CD4-positive, CD25-positive, alpha-beta regulatory T cell (primary cell): ENCODE measurements around the gene MMP28. TPM values are rescaled to one million over a fixed set of nuclear protein-coding genes. Genes with fewer than 3 reads are reported as not detected.

Experiments
- ATAC-seq, 2 donors: fragments of 150-1000 bp; cut with Tn5 transposase; one replicate each; pipeline ENCODE4 v1.10.0; 2021; ENCODE audit warnings: low read depth in 2 of 2, moderate number of reproducible peaks in 2 of 2, moderate library complexity in 1 of 2
- DNase-seq, 3 donors: peaks; one replicate each; pipeline versions ENCODE4 v3.0.0 to v3.0.0-alpha.2; 2012 to 2022; ENCODE audit warnings: mixed read lengths in 1 of 3
- H3K27ac ChIP-seq: one replicate; pipeline ENCODE4 v1.7.0; 2013; ENCODE audit warnings: mild to moderate bottlenecking, low read length; ENCODE audit not compliant: insufficient read depth, poor library complexity, severe bottlenecking
- H3K27me3 ChIP-seq: one replicate; pipeline ENCODE4 v1.7.0; 2013; ENCODE audit warnings: low read length; ENCODE audit not compliant: control insufficient read depth, insufficient read depth
- H3K36me3 ChIP-seq: one replicate; pipeline ENCODE4 v1.7.0; 2013; ENCODE audit warnings: mild to moderate bottlenecking, low read length, moderate library complexity; ENCODE audit not compliant: control insufficient read depth, insufficient read depth
- H3K4me1 ChIP-seq: 2 replicates; pipeline ENCODE4 v1.7.0; 2013; ENCODE audit warnings: mild to moderate bottlenecking, low read length; ENCODE audit not compliant: insufficient read depth, control insufficient read depth, poor library complexity, severe bottlenecking
- H3K4me3 ChIP-seq: one replicate; pipeline ENCODE4 v1.7.0; 2013; ENCODE audit warnings: low read depth, mild to moderate bottlenecking, low read length, moderate library complexity
- H3K9me3 ChIP-seq, 2 experiments: 1 replicate in 1 of 2; 2 replicates in 1 of 2; pipeline ENCODE4 v1.7.0; 2013; ENCODE audit warnings: low read length in 2 of 2, mild to moderate bottlenecking in 1 of 2, moderate library complexity in 1 of 2; ENCODE audit not compliant: control insufficient read depth in 2 of 2
- H3K27ac Mint-ChIP-seq, 3 donors: one replicate each; pipeline ENCODE4 v1.8.0; 2020 to 2022; ENCODE audit warnings: mild to moderate bottlenecking in 3 of 3, mixed read lengths in 3 of 3, moderate library complexity in 2 of 3
- H3K27me3 Mint-ChIP-seq: one replicate; pipeline ENCODE4 v1.8.0; 2022; ENCODE audit warnings: mild to moderate bottlenecking, mixed read lengths
- H3K36me3 Mint-ChIP-seq: one replicate; pipeline ENCODE4 v1.8.0; 2020; ENCODE audit warnings: mixed read lengths
- H3K4me1 Mint-ChIP-seq, 4 donors: one replicate each; pipeline ENCODE4 v1.8.0; 2020 to 2022; ENCODE audit warnings: mixed read lengths in 4 of 4, mild to moderate bottlenecking in 1 of 4
- H3K4me3 Mint-ChIP-seq, 4 donors: one replicate each; pipeline ENCODE4 v1.8.0; 2020 to 2022; ENCODE audit warnings: mild to moderate bottlenecking in 4 of 4, mixed read lengths in 4 of 4, moderate library complexity in 3 of 4
- H3K9me3 Mint-ChIP-seq, 7 donors: one replicate each; pipeline ENCODE4 v1.8.0; 2020 to 2022; ENCODE audit warnings: mixed read lengths in 7 of 7, mild to moderate bottlenecking in 3 of 7, moderate library complexity in 2 of 7
- polyA plus RNA-seq, 4 donors: library from polyadenylated mRNA; unstranded; fragments of 300-500 nt; fragmentation: Illumina TruSeq; gene quantifications; one replicate each; pipeline ENCODE4 v1.2.3, GENCODE V29; 2021
- total RNA-seq: library from RNA; stranded (reverse); gene quantifications from one replicate; pipeline ENCODE4 v1.2.3, GENCODE V29; 2022

The MMP28 gene
- total and polyA plus RNA-seq, 5 donors from 2014 or later: 0.80 to 4.3 (median 2.7) TPM; not detected in 2

GRCh38 chr17:35747540-35748017 lies 47.9 kb downstream of the MMP28 start:
- Histone ChIP-seq H3K27me3 (peaks cover 19% of the 10 kb centered on the region), H3K27ac (no peak overlapping the region), H3K4me1 (peaks cover 9% of the 10 kb centered on the region), H3K4me3 (no peak overlapping the region), H3K9me3 (no peaks in the 10 kb centered on the region), H3K36me3 (no peaks in the 10 kb centered on the region)
- Mint-ChIP-seq H3K27me3 (peaks cover 66% of the 10 kb centered on the region), H3K9me3 (peaks cover 0 to 3% (median 0%) of the 10 kb centered on the region in 7 donors), H3K4me3 (no peak overlapping the region), H3K27ac (peak overlapping the region in 1 of 3 donors; percentile 15), H3K36me3 (no peaks in the 10 kb centered on the region), H3K4me1 (peaks cover 0 to 9% (median 0%) of the 10 kb centered on the region in 4 donors)
- ATAC-seq (peak; percentile 74 to 85), DNase-seq (peak; percentile 60 to 80 (median 77))

GRCh38 chr17:35745749-35746320 lies 49.6 kb downstream of the MMP28 start:
- peaks cover 0 to 13% (median 1%) of the 10 kb centered on the region in 4 donors for H3K4me1 Mint-ChIP-seq
- Histone ChIP-seq H3K27me3 (peaks cover 21% of the 10 kb centered on the region), H3K27ac (no peak overlapping the region), H3K9me3 (no peaks in the 10 kb centered on the region), H3K4me3 (no peak overlapping the region), H3K4me1 (peaks cover 15% of the 10 kb centered on the region), H3K36me3 (no peaks in the 10 kb centered on the region)
- DNase-seq: no peak
- H3K36me3 Mint-ChIP-seq: no peaks in the 10 kb centered on the region
- H3K4me3 Mint-ChIP-seq: no peak overlapping the region
- no peak for ATAC-seq
- H3K27me3 Mint-ChIP-seq: peaks cover 63% of the 10 kb centered on the region
- H3K9me3 Mint-ChIP-seq: peaks cover 0 to 3% (median 0%) of the 10 kb centered on the region in 7 donors
- H3K27ac Mint-ChIP-seq: peak overlapping the region in 1 of 3 donors; percentile 9

- peaks cover 0 to 14% (median 1%) of the 10 kb centered on the region in 4 donors for H3K4me1 Mint-ChIP-seq
- Histone ChIP-seq H3K4me3 (no peak overlapping the region), H3K9me3 (no peaks in the 10 kb centered on the region), H3K27ac (no peak overlapping the region), H3K27me3 (peaks cover 17% of the 10 kb centered on the region), H3K4me1 (peaks cover 15% of the 10 kb centered on the region), H3K36me3 (no peaks in the 10 kb centered on the region)
- DNase-seq (no peak), ATAC-seq (no peak)
- no peaks in the 10 kb centered on the region for H3K36me3 Mint-ChIP-seq
- H3K27ac Mint-ChIP-seq: no peak overlapping the region
- H3K9me3 Mint-ChIP-seq: peaks cover 0 to 3% (median 0%) of the 10 kb centered on the region in 7 donors
- peaks cover 61% of the 10 kb centered on the region for H3K27me3 Mint-ChIP-seq
- no peak overlapping the region for H3K4me3 Mint-ChIP-seq
These were observed 50.2 kb downstream of the MMP28 start for GRCh38 chr17:35745246-35745645.

- H3K27me3 ChIP-seq: peaks cover 15% of the 10 kb centered on the region
- Mint-ChIP-seq H3K9me3 (peaks cover 0 to 3% (median 0%) of the 10 kb centered on the region in 7 donors), H3K4me1 (peaks cover 0 to 14% (median 1%) of the 10 kb centered on the region in 4 donors), H3K27ac (no peak overlapping the region), H3K27me3 (peaks cover 61% of the 10 kb centered on the region), H3K4me3 (no peak overlapping the region), H3K36me3 (no peaks in the 10 kb centered on the region)
- DNase-seq: no peak
- no peaks in the 10 kb centered on the region for H3K9me3 ChIP-seq
- no peak for ATAC-seq
- H3K4me1 ChIP-seq: peaks cover 12% of the 10 kb centered on the region
- H3K36me3 ChIP-seq: no peaks in the 10 kb centered on the region
- no peak overlapping the region for H3K27ac ChIP-seq
- H3K4me3 ChIP-seq: no peak overlapping the region
These were observed 50.6 kb downstream of the MMP28 start for GRCh38 chr17:35744830-35745229.

GRCh38 chr17:35743626-35744328 lies 51.7 kb downstream of the MMP28 start:
- peaks cover 0 to 3% (median 0%) of the 10 kb centered on the region in 7 donors for H3K9me3 Mint-ChIP-seq
- H3K4me1 Mint-ChIP-seq: peaks cover 0 to 11% (median 1%) of the 10 kb centered on the region in 4 donors
- DNase-seq: no peak
- peaks cover 9% of the 10 kb centered on the region for H3K27me3 ChIP-seq
- H3K36me3 ChIP-seq: no peaks in the 10 kb centered on the region
- no peak for ATAC-seq
- H3K4me1 ChIP-seq: peaks cover 10% of the 10 kb centered on the region
- H3K4me3 Mint-ChIP-seq: peak overlapping the region in 3 of 4 donors; percentile 34 to 59 (median 44)
- no peak overlapping the region for H3K4me3 ChIP-seq
- H3K27me3 Mint-ChIP-seq: peaks cover 56% of the 10 kb centered on the region
- no peaks in the 10 kb centered on the region for H3K36me3 Mint-ChIP-seq
- H3K27ac ChIP-seq: no peak overlapping the region
- no peaks in the 10 kb centered on the region for H3K9me3 ChIP-seq
- peak overlapping the region in 1 of 3 donors; percentile 5 for H3K27ac Mint-ChIP-seq

GRCh38 chr17:35742896-35743477 lies 52.5 kb downstream of the MMP28 start:
- Histone ChIP-seq H3K27ac (no peak overlapping the region), H3K4me3 (no peak overlapping the region), H3K27me3 (peaks cover 4% of the 10 kb centered on the region), H3K4me1 (peaks cover 10% of the 10 kb centered on the region), H3K9me3 (no peaks in the 10 kb centered on the region), H3K36me3 (no peaks in the 10 kb centered on the region)
- peaks cover 49% of the 10 kb centered on the region for H3K27me3 Mint-ChIP-seq
- ATAC-seq: no peak
- H3K4me3 Mint-ChIP-seq: no peak overlapping the region
- H3K27ac Mint-ChIP-seq: no peak overlapping the region
- DNase-seq: no peak
- H3K4me1 Mint-ChIP-seq: peaks cover 0 to 11% (median 1%) of the 10 kb centered on the region in 4 donors
- H3K9me3 Mint-ChIP-seq: peaks cover 0 to 3% (median 0%) of the 10 kb centered on the region in 7 donors
- no peaks in the 10 kb centered on the region for H3K36me3 Mint-ChIP-seq

- Mint-ChIP-seq H3K4me1 (peaks cover 0 to 11% (median 1%) of the 10 kb centered on the region in 4 donors), H3K27ac (peak overlapping the region in 1 of 3 donors; percentile 80), H3K36me3 (no peaks in the 10 kb centered on the region), H3K4me3 (no peak overlapping the region), H3K27me3 (peaks cover 45% of the 10 kb centered on the region), H3K9me3 (peaks cover 0 to 3% (median 0%) of the 10 kb centered on the region in 7 donors)
- no peak overlapping the region for H3K4me3 ChIP-seq
- DNase-seq (no peak), ATAC-seq (no peak)
- no peaks in the 10 kb centered on the region for H3K9me3 ChIP-seq
- peaks cover 10% of the 10 kb centered on the region for H3K4me1 ChIP-seq
- peaks cover 4% of the 10 kb centered on the region for H3K27me3 ChIP-seq
- H3K36me3 ChIP-seq: no peaks in the 10 kb centered on the region
- H3K27ac ChIP-seq: no peak overlapping the region
These were observed 52.9 kb downstream of the MMP28 start for GRCh38 chr17:35742496-35742895.
